ENCODE data around the gene IQCF6.
"Not testable (repeated sequence)": the region's sequence is repeated elsewhere in the genome, so short reads cannot be mapped to it uniquely, and the experiment has no call there.

Gene IQCF6

DNA sequence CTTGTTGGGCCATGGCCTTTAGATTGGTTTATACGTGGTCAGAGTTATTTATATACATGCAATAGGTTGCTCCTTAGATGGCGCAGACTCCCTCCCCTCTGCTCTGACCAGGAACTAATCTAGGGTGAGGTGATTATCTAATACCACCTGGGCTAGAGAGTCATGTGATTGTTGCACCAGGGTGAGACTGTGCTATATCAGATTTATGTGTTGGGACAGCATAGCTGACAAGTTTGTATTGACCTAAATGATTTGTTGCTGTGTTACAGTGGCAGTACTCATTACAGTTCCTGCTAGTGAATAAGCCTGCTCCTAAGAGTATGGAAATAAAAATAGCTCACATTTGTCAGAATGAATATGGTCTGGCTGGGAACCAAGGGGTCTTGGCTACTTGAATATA lies 7.2 kb upstream of the IQCF6 start:
- peaks cover 4% of the 10 kb centered on the region for H3K27me3 ChIP-seq (ENCODE audit: insufficient read depth, poor library complexity, severe bottlenecking)
- H3K36me3 ChIP-seq (ENCODE audit: low read depth): no peaks in the 10 kb centered on the region
- no peak for DNase-seq (ENCODE audit: low spot score)
- H3K4me1 ChIP-seq (ENCODE audit: insufficient read depth, poor library complexity, severe bottlenecking): no peaks in the 10 kb centered on the region
- TF ChIP-seq, protein P1, sequence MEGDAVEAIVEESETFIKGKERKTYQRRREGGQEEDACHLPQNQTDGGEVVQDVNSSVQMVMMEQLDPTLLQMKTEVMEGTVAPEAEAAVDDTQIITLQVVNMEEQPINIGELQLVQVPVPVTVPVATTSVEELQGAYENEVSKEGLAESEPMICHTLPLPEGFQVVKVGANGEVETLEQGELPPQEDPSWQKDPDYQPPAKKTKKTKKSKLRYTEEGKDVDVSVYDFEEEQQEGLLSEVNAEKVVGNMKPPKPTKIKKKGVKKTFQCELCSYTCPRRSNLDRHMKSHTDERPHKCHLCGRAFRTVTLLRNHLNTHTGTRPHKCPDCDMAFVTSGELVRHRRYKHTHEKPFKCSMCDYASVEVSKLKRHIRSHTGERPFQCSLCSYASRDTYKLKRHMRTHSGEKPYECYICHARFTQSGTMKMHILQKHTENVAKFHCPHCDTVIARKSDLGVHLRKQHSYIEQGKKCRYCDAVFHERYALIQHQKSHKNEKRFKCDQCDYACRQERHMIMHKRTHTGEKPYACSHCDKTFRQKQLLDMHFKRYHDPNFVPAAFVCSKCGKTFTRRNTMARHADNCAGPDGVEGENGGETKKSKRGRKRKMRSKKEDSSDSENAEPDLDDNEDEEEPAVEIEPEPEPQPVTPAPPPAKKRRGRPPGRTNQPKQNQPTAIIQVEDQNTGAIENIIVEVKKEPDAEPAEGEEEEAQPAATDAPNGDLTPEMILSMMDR (IDR thresholded peaks at IDR 0.05; ENCODE audit: poor library complexity, severe bottlenecking): no peak
- ATAC-seq (ENCODE audit: low read depth): no peak
- no peaks in the 10 kb centered on the region for H3K9me3 ChIP-seq (ENCODE audit: severe bottlenecking)
- H3K27ac ChIP-seq (ENCODE audit: poor library complexity, severe bottlenecking): no peak overlapping the region
- H3K4me3 ChIP-seq (ENCODE audit: severe bottlenecking): no peak overlapping the region

DNA sequence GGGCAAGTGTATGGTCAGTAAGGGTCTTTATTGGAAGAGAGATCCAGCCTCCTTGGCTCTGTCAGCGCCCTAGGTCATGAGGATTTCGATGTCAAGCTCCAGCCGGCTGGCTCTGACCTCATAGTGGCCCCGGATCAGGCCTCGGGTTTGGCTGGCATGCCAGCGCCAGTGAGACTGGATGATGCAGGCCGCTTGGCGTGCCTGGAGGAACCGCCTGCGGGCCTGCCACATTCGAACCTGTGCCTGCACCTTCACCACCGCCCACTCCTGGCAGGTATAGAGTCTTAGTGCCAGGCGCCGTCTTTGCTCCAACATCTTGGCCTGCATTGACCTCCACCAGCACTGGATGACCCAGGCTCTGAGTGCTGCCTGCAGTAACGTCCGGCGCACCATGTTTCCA lies 483 bp downstream of the IQCF6 start:
- no peak for DNase-seq (ENCODE audit: low spot score)
- Histone ChIP-seq H3K36me3 (ENCODE audit: low read depth) (no peaks in the 10 kb centered on the region), H3K4me1 (ENCODE audit: insufficient read depth, poor library complexity, severe bottlenecking) (no peaks in the 10 kb centered on the region), H3K27me3 (ENCODE audit: insufficient read depth, poor library complexity, severe bottlenecking) (no peaks in the 10 kb centered on the region), H3K9me3 (ENCODE audit: severe bottlenecking) (no peaks in the 10 kb centered on the region), H3K27ac (ENCODE audit: poor library complexity, severe bottlenecking) (no peak overlapping the region), H3K4me3 (ENCODE audit: severe bottlenecking) (no peak overlapping the region)
- ATAC-seq (ENCODE audit: low read depth): no peak
- TF ChIP-seq, protein P1 (IDR thresholded peaks at IDR 0.05; ENCODE audit: poor library complexity, severe bottlenecking): no peak

DNA sequence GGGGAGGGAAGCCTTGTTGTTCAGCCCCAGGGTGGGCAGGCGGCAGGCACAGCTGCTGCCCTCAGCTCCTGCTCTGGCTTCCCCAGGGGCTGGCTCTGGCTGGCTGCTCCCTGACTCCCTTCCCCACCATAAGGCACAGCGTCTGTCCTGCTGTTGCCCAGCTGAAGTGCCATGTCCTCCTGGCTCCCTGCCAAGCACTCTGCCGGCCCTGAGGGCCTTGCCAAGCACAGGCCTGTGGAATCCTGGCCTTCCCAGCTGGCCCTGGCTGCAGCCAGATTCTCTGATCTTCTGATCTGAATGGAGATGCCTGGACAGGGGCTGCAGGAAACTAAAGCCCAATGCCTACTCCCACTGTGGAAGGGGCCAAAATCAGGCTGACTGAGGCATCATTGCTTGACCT lies 1.1 kb downstream of the IQCF6 start:
- no peak overlapping the region for H3K4me3 ChIP-seq (ENCODE audit: severe bottlenecking)
- H3K27ac ChIP-seq (ENCODE audit: poor library complexity, severe bottlenecking): no peak overlapping the region
- TF ChIP-seq, protein P1 (IDR thresholded peaks at IDR 0.05; ENCODE audit: poor library complexity, severe bottlenecking): no peak
- peaks cover 2% of the 10 kb centered on the region for H3K27me3 ChIP-seq (ENCODE audit: insufficient read depth, poor library complexity, severe bottlenecking)
- no peaks in the 10 kb centered on the region for H3K4me1 ChIP-seq (ENCODE audit: insufficient read depth, poor library complexity, severe bottlenecking)
- ATAC-seq (ENCODE audit: low read depth): no peak
- H3K9me3 ChIP-seq (ENCODE audit: severe bottlenecking): no peaks in the 10 kb centered on the region
- DNase-seq (ENCODE audit: low spot score): no peak
- H3K36me3 ChIP-seq (ENCODE audit: low read depth): no peaks in the 10 kb centered on the region

DNA sequence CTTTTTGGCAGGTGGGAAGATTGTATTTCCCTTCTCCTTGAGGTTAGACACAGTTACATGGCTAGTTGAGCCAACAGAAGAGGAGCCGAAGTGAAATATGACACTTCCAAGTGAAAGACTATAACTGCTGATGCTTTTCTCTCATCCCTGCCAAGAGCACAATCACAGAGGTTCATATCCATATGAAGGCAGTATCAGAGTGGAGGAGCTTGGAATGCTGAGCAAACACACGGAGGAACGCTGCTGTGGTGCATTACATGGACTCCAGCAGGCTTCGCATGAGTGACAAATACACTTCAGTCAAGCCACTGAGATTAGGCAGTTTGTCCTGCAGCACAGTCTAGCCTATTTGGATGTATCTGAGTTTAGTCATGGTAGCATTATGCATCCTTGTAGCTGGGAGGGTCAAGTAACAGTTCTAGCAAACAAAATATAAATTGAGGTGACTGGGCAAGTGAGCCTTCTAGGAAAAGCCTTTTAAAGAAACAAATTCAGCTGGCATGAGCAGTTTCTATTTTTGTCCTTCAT lies 5.4 kb downstream of the IQCF6 start:
- DNase-seq (ENCODE audit: low spot score) (no peak), ATAC-seq (ENCODE audit: low read depth) (no peak)
- H3K9me3 ChIP-seq (ENCODE audit: severe bottlenecking): no peaks in the 10 kb centered on the region
- H3K27me3 ChIP-seq (ENCODE audit: insufficient read depth, poor library complexity, severe bottlenecking): peaks cover 14% of the 10 kb centered on the region
- no peak overlapping the region for H3K27ac ChIP-seq (ENCODE audit: poor library complexity, severe bottlenecking)
- no peaks in the 10 kb centered on the region for H3K4me1 ChIP-seq (ENCODE audit: insufficient read depth, poor library complexity, severe bottlenecking)
- no peaks in the 10 kb centered on the region for H3K36me3 ChIP-seq (ENCODE audit: low read depth)
- H3K4me3 ChIP-seq (ENCODE audit: severe bottlenecking): no peak overlapping the region
- TF ChIP-seq, protein P1 (IDR thresholded peaks at IDR 0.05; ENCODE audit: poor library complexity, severe bottlenecking): no peak

DNA sequence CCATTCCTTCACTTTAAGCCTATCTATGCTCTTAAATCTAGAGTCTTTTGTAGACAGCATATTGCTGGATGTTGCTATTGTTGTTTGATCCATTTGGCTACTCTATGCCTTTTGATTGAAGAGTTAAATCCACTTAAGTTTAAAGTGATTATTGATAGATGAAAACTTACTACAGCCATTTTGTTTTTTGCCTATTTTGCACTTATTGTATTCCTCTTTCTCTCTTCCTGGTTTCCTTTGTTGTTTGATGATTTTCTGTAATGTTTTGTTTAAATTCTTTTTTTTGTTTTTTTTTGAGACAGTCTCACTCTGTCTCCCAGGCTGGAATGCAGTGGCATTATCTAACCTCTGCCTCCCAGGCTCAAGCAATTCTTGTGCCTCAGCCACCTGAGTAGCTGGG lies 19.8 kb downstream of the IQCF6 start:
- TF ChIP-seq, protein P1 (IDR thresholded peaks at IDR 0.05; ENCODE audit: poor library complexity, severe bottlenecking): no peak
- no peaks in the 10 kb centered on the region for H3K36me3 ChIP-seq (ENCODE audit: low read depth)
- no peak overlapping the region for H3K4me3 ChIP-seq (ENCODE audit: severe bottlenecking)
- peaks cover 3% of the 10 kb centered on the region for H3K4me1 ChIP-seq (ENCODE audit: insufficient read depth, poor library complexity, severe bottlenecking)
- DNase-seq (ENCODE audit: low spot score) (no peak), ATAC-seq (ENCODE audit: low read depth) (no peak)
- H3K27ac ChIP-seq (ENCODE audit: poor library complexity, severe bottlenecking): no peak overlapping the region
- no peaks in the 10 kb centered on the region for H3K27me3 ChIP-seq (ENCODE audit: insufficient read depth, poor library complexity, severe bottlenecking)
- no peaks in the 10 kb centered on the region for H3K9me3 ChIP-seq (ENCODE audit: severe bottlenecking)

DNA sequence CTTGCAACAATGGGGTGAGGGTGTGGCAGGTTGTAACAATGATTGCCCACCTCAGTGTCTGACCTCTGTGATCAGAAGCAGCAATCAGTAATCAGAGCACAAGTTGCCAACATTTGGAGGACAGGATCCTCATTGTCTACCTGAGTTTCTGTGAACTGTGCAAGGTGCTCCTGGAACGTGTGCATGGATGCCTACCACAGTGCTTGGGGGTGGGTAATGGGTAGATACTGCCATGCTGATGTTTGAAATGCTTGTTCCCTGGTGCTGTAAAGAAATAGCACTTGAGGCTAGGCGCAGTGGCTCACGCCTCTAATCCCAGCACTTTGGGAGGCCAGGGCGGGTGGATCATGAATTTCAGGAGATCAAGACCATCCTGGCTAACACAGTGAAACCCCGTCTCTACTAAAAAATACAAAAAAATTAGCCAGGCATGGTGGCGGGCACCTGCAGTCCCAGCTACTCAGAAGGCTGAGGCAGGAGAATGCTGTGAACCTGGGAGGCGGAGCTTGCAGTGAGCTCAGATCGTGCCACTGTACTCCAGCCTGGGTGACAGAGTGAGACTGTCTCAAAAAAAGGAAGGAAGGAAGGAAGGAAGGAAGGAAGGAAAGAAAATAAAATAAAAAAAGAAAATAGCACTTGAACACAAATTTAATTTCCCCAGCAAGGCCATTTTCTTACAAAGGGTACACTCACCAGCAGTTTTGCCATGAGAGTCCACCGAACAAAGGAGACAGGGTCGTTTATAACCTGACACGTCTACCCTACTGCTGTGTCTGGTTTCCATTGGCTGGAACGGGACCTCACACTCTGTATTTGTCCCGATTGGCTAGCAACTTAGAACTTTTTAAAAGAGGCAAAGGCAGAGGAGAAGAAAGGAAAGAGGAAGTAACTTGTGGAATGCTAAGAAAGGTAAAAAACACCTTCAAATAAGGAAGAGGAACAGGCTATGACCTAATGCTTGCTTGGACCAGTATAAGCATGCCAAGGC lies 25.0 kb downstream of the IQCF6 start:
- not testable (repeated sequence) for H3K27ac ChIP-seq (ENCODE audit: poor library complexity, severe bottlenecking); H3K4me1 ChIP-seq (ENCODE audit: insufficient read depth, poor library complexity, severe bottlenecking); H3K36me3 ChIP-seq (ENCODE audit: low read depth); H3K9me3 ChIP-seq (ENCODE audit: severe bottlenecking); H3K4me3 ChIP-seq (ENCODE audit: severe bottlenecking); ATAC-seq (ENCODE audit: low read depth); H3K27me3 ChIP-seq (ENCODE audit: insufficient read depth, poor library complexity, severe bottlenecking); DNase-seq (ENCODE audit: low spot score)

Measured in RWPE2 (cell line).